ENCODE data around the gene PLEKHA7.

- TF ChIP-seq TAF1 (IDR thresholded peaks at IDR 0.05; ENCODE audit: borderline replicate concordance, insufficient read depth, low read length) (no peak), REST (IDR thresholded peaks at IDR 0.05; ENCODE audit: insufficient read depth in 1 of 2, low read depth in 2 of 2, low read length in 2 of 2) (no peak), POLR2AphosphoS5 (IDR thresholded peaks at IDR 0.05; ENCODE audit: low read depth, low read length) (no peak), SIN3A (IDR thresholded peaks at IDR 0.05; ENCODE audit: borderline replicate concordance, insufficient read depth, low read length) (no peak), FOXP2 (optimal IDR thresholded peaks at IDR 0.05; ENCODE audit: borderline replicate concordance, extremely low read depth, extremely low read length, insufficient read depth) (no peak)
Observed at GRCh38 chr11:16860617-16861016, 153.6 kb downstream of the PLEKHA7 start.

Data from PFSK-1 (cell line).